ENCODE results near the gene RPL38. TPM values are rescaled to one million over a fixed set of nuclear protein-coding genes. Genes with fewer than 3 reads are reported as not detected.
A peak's percentile ranks its signal among the peaks of the same experiment; 100 is the strongest.

RPL38 gene
- polyA plus RNA-seq, 2 of the 4 experiments (the other 2 are of a cell fraction), result 3,205 to 4,133 TPM

GRCh38 chr17:74172700-74173099 lies 30.8 kb upstream of the RPL38 start:
- no peaks in the 10 kb centered on the region for H3K4me1 ChIP-seq
- 9% methylated on average over 3 of the region's 3 CpGs for WGBS (ENCODE audit: missing lambda C conversion rate)
- FAIRE-seq, result peak; percentile 49
- no peak for DNase-seq (ENCODE audit: low read depth in 1 of 2, low spot score in 1 of 2)
- no peak overlapping the region for H3K4me2 ChIP-seq
- H3K27ac ChIP-seq, result no peak overlapping the region
- no peak for TF ChIP-seq TP53 (CRISPR knock-in tag; IDR thresholded peaks at IDR 0.05)
- TF ChIP-seq HMGXB4 (CRISPR knock-in tag; IDR thresholded peaks at IDR 0.05; ENCODE audit: borderline replicate concordance), result no peak
- TF ChIP-seq CBX2 (IDR thresholded peaks at IDR 0.05; ENCODE audit: borderline replicate concordance, low read depth), result no peak
- no peak for TF ChIP-seq TFCP2L1 (CRISPR knock-in tag; IDR thresholded peaks at IDR 0.05)
- TF ChIP-seq MAZ (IDR thresholded peaks at IDR 0.05; ENCODE audit: borderline replicate concordance, low read depth, low read length), result no peak
- 0 out of 3 replicates have a peak, but pooled peaks cover 6% of the 10 kb centered on the region for H3K9me3 ChIP-seq
- POLR2A ChIA-PET, result no interaction called here
- no peak overlapping the region for H3K4me3 ChIP-seq
- CTCF ChIA-PET, result interaction anchor here (1.1 to 2.1 kb wide), 3 partner anchors 27 to 743 kb away, joined by 4 to 11 read pairs (median 4); no protein-coding TSS in a partner anchor
- no peak for ATAC-seq

- peak; percentile 88 to 96 for ATAC-seq
- Histone ChIP-seq H3K4me1 (no peaks in the 10 kb centered on the region), H3K4me2 (no peak overlapping the region), H3K27ac (no peak overlapping the region), H3K9me3 (no peaks in the 10 kb centered on the region), H3K4me3 (no peak overlapping the region)
- FAIRE-seq, result peak; percentile 23
- ChIA-PET CTCF (interaction anchor here (0.6 to 4.0 kb wide), 75 partner anchors 9 to 940 kb away, joined by 3 to 57 read pairs (median 4); partner anchors contain the start of genes SDK2 and TTYH2), POLR2A (no interaction called here)
- WGBS (ENCODE audit: missing lambda C conversion rate), result 26% methylated on average over 10 of the region's 10 CpGs
- peak; percentile 95 for TF ChIP-seq CTCF (IDR thresholded peaks at IDR 0.05)
- TF ChIP-seq GATA3 (IDR thresholded peaks at IDR 0.05; ENCODE audit: borderline replicate concordance), result no peak
- peak; percentile 90 for TF ChIP-seq SMC3 (IDR thresholded peaks at IDR 0.05)
- TF ChIP-seq ZC3H11A (IDR thresholded peaks at IDR 0.05), result no peak
- TF ChIP-seq RAD21 (conservative IDR thresholded peaks at IDR 0.05 in 1 of 2, IDR thresholded peaks at IDR 0.05 in 1 of 2), result peak; percentile 97 to 98
- peak; percentile 74 to 76 for DNase-seq (ENCODE audit: low read depth in 1 of 2, low spot score in 1 of 2)
Measured at GRCh38 chr17:74176546-74177001, 26.9 kb upstream of the RPL38 start.

GRCh38 chr17:74177018-74177450 lies 26.4 kb upstream of the RPL38 start:
- Histone ChIP-seq H3K27ac (no peak overlapping the region), H3K4me3 (no peak overlapping the region), H3K4me2 (no peak overlapping the region), H3K9me3 (no peaks in the 10 kb centered on the region), H3K4me1 (no peaks in the 10 kb centered on the region)
- no peak for DNase-seq (ENCODE audit: low read depth in 1 of 2, low spot score in 1 of 2)
- no peak for FAIRE-seq
- no peak for TF ChIP-seq GATA3 (IDR thresholded peaks at IDR 0.05; ENCODE audit: borderline replicate concordance)
- TF ChIP-seq RAD21 (conservative IDR thresholded peaks at IDR 0.05 in 1 of 2, IDR thresholded peaks at IDR 0.05 in 1 of 2), result 0 out of 5 replicates have a peak, but pooled peaks of 1 of the 2 experiments have one; percentile 4
- no peak for TF ChIP-seq NPAS2 (CRISPR knock-in tag; IDR thresholded peaks at IDR 0.05; ENCODE audit: borderline replicate concordance)
- no peak for TF ChIP-seq REST (IDR thresholded peaks at IDR 0.05)
- ATAC-seq, result peak; percentile 52 to 63
- 0% methylated on average over 1 of the region's 1 CpG for WGBS (ENCODE audit: missing lambda C conversion rate)
- CTCF ChIA-PET, result interaction anchor here (0.6 to 4.0 kb wide), 64 partner anchors 9 to 1449 kb away, joined by 3 to 57 read pairs (median 4); partner anchors contain the start of genes SDK2 and TTYH2
- POLR2A ChIA-PET, result no interaction called here

Data from A549 (cell line).